ENCODE data around the gene GDPD4. TPM values are rescaled to one million over a fixed set of nuclear protein-coding genes. Genes with fewer than 3 reads are reported as not detected.
A peak's percentile ranks its signal among the peaks of the same experiment; 100 is the strongest.

The GDPD4 gene
- total and polyA plus RNA-seq, 2 of the 4 experiments (the other 2 are of a cell fraction), result not detected

- Histone ChIP-seq H3K18ac (ENCODE audit: low read depth, low read length) (no peak overlapping the region), H2AK9ac (replicated peaks; ENCODE audit: low read depth, low read length, poor library complexity) (no peak overlapping the region), H3K79me1 (ENCODE audit: low read depth in 1 of 2, low read length in 2 of 2) (no peaks in the 10 kb centered on the region), H2AFZ (replicated peaks; ENCODE audit: low read length, poor library complexity) (no peak overlapping the region), H3K27me3 (ENCODE audit: control insufficient read depth, insufficient read depth, low read length) (no peaks in the 10 kb centered on the region), H2BK5ac (ENCODE audit: low read depth, low read length, poor library complexity, severe bottlenecking) (no peak overlapping the region), H3K56ac (ENCODE audit: extremely low read depth, insufficient read depth, low read length) (no peak overlapping the region), H3K9me1 (ENCODE audit: insufficient read depth, low read length) (peaks cover 7% of the 10 kb centered on the region), H3K4me1 (ENCODE audit: control insufficient read depth, insufficient read depth, low read length) (peaks cover 16% of the 10 kb centered on the region), H3K4ac (ENCODE audit: low read depth, low read length) (0 out of 2 replicates have a peak overlapping the region, but pooled peaks have one; percentile 15), H3K27ac (ENCODE audit: insufficient read depth, low read length) (no peak overlapping the region), H2BK20ac (ENCODE audit: low read depth, low read length) (no peak overlapping the region), H3K9me3 (ENCODE audit: control insufficient read depth, insufficient read depth, low read length) (no peaks in the 10 kb centered on the region), H3K23ac (ENCODE audit: low read depth, low read length) (no peak overlapping the region; the same call in 1 of the 2 replicates), H4K8ac (ENCODE audit: low read depth in 2 of 2, low read length in 2 of 2) (no peak overlapping the region), H3K9ac (ENCODE audit: low read depth, low read length) (no peak overlapping the region), H4K20me1 (ENCODE audit: insufficient read depth, low read length) (no peaks in the 10 kb centered on the region), H3K4me3 (ENCODE audit: insufficient read depth, low read depth, low read length) (no peak overlapping the region), H2BK120ac (ENCODE audit: low read depth, low read length) (no peak overlapping the region), H3K4me2 (ENCODE audit: low read depth, low read length) (no peak overlapping the region), H3K14ac (replicated peaks; ENCODE audit: low read depth, low read length) (no peak overlapping the region), H4K91ac (ENCODE audit: insufficient read depth, low read depth, low read length) (no peak overlapping the region), H4K5ac (ENCODE audit: low read depth, low read length) (no peak overlapping the region), H2BK15ac (ENCODE audit: low read depth, low read length) (peak overlapping the region; percentile 43; the same call in 1 of the 3 replicates), H2AK5ac (ENCODE audit: low read depth, low read length) (no peak overlapping the region), H3K36me3 (ENCODE audit: control insufficient read depth, insufficient read depth, low read length) (no peaks in the 10 kb centered on the region)
- no peak for ATAC-seq (ENCODE audit: low read depth)
- no peak for TF ChIP-seq BHLHE40 (IDR thresholded peaks at IDR 0.05; ENCODE audit: low read depth, low read length)
- TF ChIP-seq RAD21 (IDR thresholded peaks at IDR 0.05; ENCODE audit: low read length), result no peak
- no CpG with 5 or more reads among the region's 3 CpGs for WGBS, 2 experiments (ENCODE audit: extremely low coverage in 2 of 2, insufficient read length in 1 of 2)
- DNase-seq, result no peak
- POLR2A ChIA-PET (ENCODE audit: unreplicated experiment), result no interaction called here
- in situ Hi-C loops (cut with MboI; ENCODE audit: low sequenced_read_pairs) (no loop called here), intact Hi-C loops (cut with micrococcal nuclease) (no loop called here), dilution Hi-C loops (cut with HindIII; ENCODE audit: low sequenced_read_pairs, unreplicated experiment) (no loop called here)
- CTCF ChIA-PET, result interaction anchor here (0.8 kb wide), 1 partner anchor 48 kb away, joined by 3 read pairs; no protein-coding TSS in a partner anchor
- no TSS peak for BruUV-seq (replicated peaks)
Observed at GRCh38 chr11:77270921-77271320, 30.6 kb downstream of the GDPD4 start.
